HEK293 (cell line): ENCODE measurements around the gene NXF2B.

ENCODE experiments used
- CTCF ChIA-PET: fragments of 350-600 bp; formaldehyde crosslinking; extraction: SDS; loops from one replicate; lab custom pipeline; 2021; ENCODE audit warnings: antibody characterized with exemption; lab: Yijun Ruan, JAX
- POLR2A ChIA-PET: fragments of 300-600 bp; formaldehyde crosslinking; extraction: SDS; loops from one replicate; lab custom pipeline; 2020; ENCODE audit warnings: antibody characterized with exemption, inconsistent platforms; lab: Yijun Ruan, JAX
- H3K27ac ChIP-seq: fragments of 200-500 bp; sonication (Bioruptor generic); 2 replicates; pipeline ENCODE4 v1.5.1; 2014; ENCODE audit warnings: low read depth, low read length, control low read depth, inconsistent platforms; ENCODE audit errors: extremely low read depth
- H3K36me3 ChIP-seq, 2 experiments: fragments of 200-500 bp in 1 of 2; sonication (Bioruptor generic) in 1 of 2; 1 replicate in 1 of 2; 2 replicates in 1 of 2; pipeline ENCODE4 v1.5.1; 2014 to 2017; ENCODE audit warnings: inconsistent platforms in 2 of 2, low read length in 2 of 2; ENCODE audit not compliant: control insufficient read depth in 2 of 2, insufficient read depth in 1 of 2
- H3K4me1 ChIP-seq: fragments of 200-500 bp; sonication (Bioruptor generic); 2 replicates; pipeline ENCODE4 v1.5.1; 2014; ENCODE audit warnings: mild to moderate bottlenecking, low read length, inconsistent platforms; ENCODE audit not compliant: control insufficient read depth, insufficient read depth
- H3K4me3 ChIP-seq: 2 replicates; pipeline ENCODE4 v1.5.1; 2011; ENCODE audit warnings: low read depth, mild to moderate bottlenecking, control low read depth, low read length, moderate library complexity
- H3K9me3 ChIP-seq: fragments of 200-500 bp; sonication (Bioruptor generic); 2 replicates; pipeline ENCODE4 v1.5.1; 2014; ENCODE audit warnings: low read depth, low read length, inconsistent platforms; ENCODE audit not compliant: control insufficient read depth, insufficient read depth
- BCL11A ChIP-seq: fragments of 450-650 bp; formaldehyde crosslinking; IDR thresholded peaks from 2 replicates; pipeline ENCODE4 v1.5.1; 2016; ENCODE audit warnings: low read depth, missing biosample characterization, missing genetic modification characterization
- CTCF ChIP-seq: fragments of 450-650 bp; formaldehyde crosslinking; IDR thresholded peaks from 2 replicates; pipeline ENCODE4 v1.5.1; 2016; ENCODE audit warnings: missing biosample characterization, missing genetic modification characterization
- SETDB1 ChIP-seq: IDR thresholded peaks from one replicate; pipeline ENCODE4 v1.6.1; 2017; ENCODE audit warnings: mild to moderate bottlenecking, low read length, moderate library complexity, mixed read lengths; ENCODE audit not compliant: insufficient read length
- ZNF112 ChIP-seq: fragments of 450-650 bp; formaldehyde crosslinking; IDR thresholded peaks from 2 replicates; pipeline ENCODE4 v1.5.0; 2017; ENCODE audit warnings: missing biosample characterization, missing genetic modification characterization
- ZNF140 ChIP-seq: fragments of 450-650 bp; formaldehyde crosslinking; IDR thresholded peaks from 2 replicates; pipeline ENCODE4 v1.5.1; 2016; ENCODE audit warnings: missing biosample characterization, missing genetic modification characterization
- ZNF174 ChIP-seq: fragments of 450-650 bp; formaldehyde crosslinking; IDR thresholded peaks from 2 replicates; pipeline ENCODE4 v1.5.0; 2017; ENCODE audit warnings: missing biosample characterization, mild to moderate bottlenecking, missing genetic modification characterization
- ZNF19 ChIP-seq: fragments of 450-650 bp; formaldehyde crosslinking; IDR thresholded peaks from 2 replicates; pipeline ENCODE4; 2016; ENCODE audit warnings: missing biosample characterization, missing genetic modification characterization, low read depth
- ZNF514 ChIP-seq: fragments of 450-650 bp; formaldehyde crosslinking; IDR thresholded peaks from 2 replicates; pipeline ENCODE4 v1.5.1; 2016; ENCODE audit warnings: missing biosample characterization, missing genetic modification characterization
- ZNF558 ChIP-seq: fragments of 450-650 bp; formaldehyde crosslinking; IDR thresholded peaks from 2 replicates; pipeline ENCODE4 v1.5.1; 2016; ENCODE audit warnings: missing biosample characterization, missing genetic modification characterization
- ZNF571 ChIP-seq: fragments of 450-650 bp; formaldehyde crosslinking; IDR thresholded peaks from 2 replicates; pipeline ENCODE4 v1.5.0; 2017; ENCODE audit warnings: missing biosample characterization, missing genetic modification characterization
- ZNF768 ChIP-seq: fragments of 450-650 bp; formaldehyde crosslinking; IDR thresholded peaks from 2 replicates; pipeline ENCODE4 v1.5.1; 2018; ENCODE audit warnings: missing biosample characterization, mild to moderate bottlenecking, missing genetic modification characterization
- ZSCAN16 ChIP-seq: fragments of 450-650 bp; formaldehyde crosslinking; IDR thresholded peaks from 2 replicates; pipeline ENCODE4 v1.5.1; 2016; ENCODE audit warnings: missing biosample characterization, missing genetic modification characterization
- TF ChIP-seq, protein P1 (sequence below): fragments of 450-650 bp; formaldehyde crosslinking; IDR thresholded peaks from 2 replicates; pipeline ENCODE4 v1.5.1; 2016; ENCODE audit warnings: missing biosample characterization, missing genetic modification characterization, borderline replicate concordance
- TF ChIP-seq, protein P2 (sequence below): fragments of 450-650 bp; formaldehyde crosslinking; IDR thresholded peaks from 2 replicates; pipeline ENCODE4 v1.5.1; 2016; ENCODE audit warnings: missing biosample characterization, missing genetic modification characterization
- TF ChIP-seq, protein P3 (sequence below): fragments of 450-650 bp; formaldehyde crosslinking; conservative IDR thresholded peaks from 2 replicates; pipeline ENCODE4 v1.5.1; 2016; ENCODE audit warnings: low read depth, missing biosample characterization, missing genetic modification characterization

NXF2B gene

GRCh38 chrX:102341867-102342266, 97.9 kb downstream of the NXF2B start:
- H3K4me1 ChIP-seq: no peaks in the 10 kb centered on the region
- H3K36me3 ChIP-seq: no peaks in the 10 kb centered on the region
- CTCF ChIA-PET: interaction anchor here (1.2 kb wide), 1 partner anchor 521 kb away, joined by 3 read pairs; no protein-coding TSS in a partner anchor
- H3K9me3 ChIP-seq: no peaks in the 10 kb centered on the region
- POLR2A ChIA-PET: no interaction called here
- no peak overlapping the region for H3K4me3 ChIP-seq
- no peak for TF ChIP-seq ZSCAN16 (tag by site-specific recombination)
- TF ChIP-seq, protein P1, sequence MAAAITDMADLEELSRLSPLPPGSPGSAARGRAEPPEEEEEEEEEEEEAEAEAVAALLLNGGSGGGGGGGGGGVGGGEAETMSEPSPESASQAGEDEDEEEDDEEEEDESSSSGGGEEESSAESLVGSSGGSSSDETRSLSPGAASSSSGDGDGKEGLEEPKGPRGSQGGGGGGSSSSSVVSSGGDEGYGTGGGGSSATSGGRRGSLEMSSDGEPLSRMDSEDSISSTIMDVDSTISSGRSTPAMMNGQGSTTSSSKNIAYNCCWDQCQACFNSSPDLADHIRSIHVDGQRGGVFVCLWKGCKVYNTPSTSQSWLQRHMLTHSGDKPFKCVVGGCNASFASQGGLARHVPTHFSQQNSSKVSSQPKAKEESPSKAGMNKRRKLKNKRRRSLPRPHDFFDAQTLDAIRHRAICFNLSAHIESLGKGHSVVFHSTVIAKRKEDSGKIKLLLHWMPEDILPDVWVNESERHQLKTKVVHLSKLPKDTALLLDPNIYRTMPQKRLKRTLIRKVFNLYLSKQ (tag by site-specific recombination): no peak
- TF ChIP-seq ZNF112 (tag by site-specific recombination): no peak
- TF ChIP-seq ZNF514 (tag by site-specific recombination): no peak
- TF ChIP-seq ZNF140 (tag by site-specific recombination): no peak
- TF ChIP-seq, protein P2, sequence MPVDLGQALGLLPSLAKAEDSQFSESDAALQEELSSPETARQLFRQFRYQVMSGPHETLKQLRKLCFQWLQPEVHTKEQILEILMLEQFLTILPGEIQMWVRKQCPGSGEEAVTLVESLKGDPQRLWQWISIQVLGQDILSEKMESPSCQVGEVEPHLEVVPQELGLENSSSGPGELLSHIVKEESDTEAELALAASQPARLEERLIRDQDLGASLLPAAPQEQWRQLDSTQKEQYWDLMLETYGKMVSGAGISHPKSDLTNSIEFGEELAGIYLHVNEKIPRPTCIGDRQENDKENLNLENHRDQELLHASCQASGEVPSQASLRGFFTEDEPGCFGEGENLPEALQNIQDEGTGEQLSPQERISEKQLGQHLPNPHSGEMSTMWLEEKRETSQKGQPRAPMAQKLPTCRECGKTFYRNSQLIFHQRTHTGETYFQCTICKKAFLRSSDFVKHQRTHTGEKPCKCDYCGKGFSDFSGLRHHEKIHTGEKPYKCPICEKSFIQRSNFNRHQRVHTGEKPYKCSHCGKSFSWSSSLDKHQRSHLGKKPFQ (tag by site-specific recombination): no peak
- TF ChIP-seq ZNF768 (tag by site-specific recombination): no peak
- no peak for TF ChIP-seq CTCF (tag by site-specific recombination)
- no peak for TF ChIP-seq BCL11A (tag by site-specific recombination)
- TF ChIP-seq ZNF174: no peak
- no peak for TF ChIP-seq ZNF19 (tag by site-specific recombination)
- TF ChIP-seq, protein P3, sequence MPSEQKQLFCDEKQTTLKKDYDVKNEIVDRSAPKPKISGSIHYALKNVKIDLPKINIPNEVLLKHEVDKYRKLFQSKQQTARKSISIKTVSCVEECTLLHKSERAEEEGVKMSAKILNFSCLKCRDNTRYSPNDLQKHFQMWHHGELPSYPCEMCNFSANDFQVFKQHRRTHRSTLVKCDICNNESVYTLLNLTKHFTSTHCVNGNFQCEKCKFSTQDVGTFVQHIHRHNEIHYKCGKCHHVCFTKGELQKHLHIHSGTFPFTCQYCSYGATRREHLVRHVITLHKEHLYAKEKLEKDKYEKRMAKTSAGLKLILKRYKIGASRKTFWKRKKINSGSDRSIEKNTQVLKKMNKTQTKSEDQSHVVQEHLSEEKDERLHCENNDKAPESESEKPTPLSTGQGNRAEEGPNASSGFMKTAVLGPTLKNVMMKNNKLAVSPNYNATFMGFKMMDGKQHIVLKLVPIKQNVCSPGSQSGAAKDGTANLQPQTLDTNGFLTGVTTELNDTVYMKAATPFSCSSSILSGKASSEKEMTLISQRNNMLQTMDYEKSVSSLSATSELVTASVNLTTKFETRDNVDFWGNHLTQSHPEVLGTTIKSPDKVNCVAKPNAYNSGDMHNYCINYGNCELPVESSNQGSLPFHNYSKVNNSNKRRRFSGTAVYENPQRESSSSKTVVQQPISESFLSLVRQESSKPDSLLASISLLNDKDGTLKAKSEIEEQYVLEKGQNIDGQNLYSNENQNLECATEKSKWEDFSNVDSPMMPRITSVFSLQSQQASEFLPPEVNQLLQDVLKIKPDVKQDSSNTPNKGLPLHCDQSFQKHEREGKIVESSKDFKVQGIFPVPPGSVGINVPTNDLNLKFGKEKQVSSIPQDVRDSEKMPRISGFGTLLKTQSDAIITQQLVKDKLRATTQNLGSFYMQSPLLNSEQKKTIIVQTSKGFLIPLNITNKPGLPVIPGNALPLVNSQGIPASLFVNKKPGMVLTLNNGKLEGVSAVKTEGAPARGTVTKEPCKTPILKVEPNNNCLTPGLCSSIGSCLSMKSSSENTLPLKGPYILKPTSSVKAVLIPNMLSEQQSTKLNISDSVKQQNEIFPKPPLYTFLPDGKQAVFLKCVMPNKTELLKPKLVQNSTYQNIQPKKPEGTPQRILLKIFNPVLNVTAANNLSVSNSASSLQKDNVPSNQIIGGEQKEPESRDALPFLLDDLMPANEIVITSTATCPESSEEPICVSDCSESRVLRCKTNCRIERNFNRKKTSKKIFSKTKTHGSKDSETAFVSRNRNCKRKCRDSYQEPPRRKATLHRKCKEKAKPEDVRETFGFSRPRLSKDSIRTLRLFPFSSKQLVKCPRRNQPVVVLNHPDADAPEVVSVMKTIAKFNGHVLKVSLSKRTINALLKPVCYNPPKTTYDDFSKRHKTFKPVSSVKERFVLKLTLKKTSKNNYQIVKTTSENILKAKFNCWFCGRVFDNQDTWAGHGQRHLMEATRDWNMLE: no peak
- no peak for TF ChIP-seq ZNF571 (tag by site-specific recombination)
- no peak for TF ChIP-seq SETDB1
- no peak for TF ChIP-seq ZNF558 (tag by site-specific recombination)
- no peak overlapping the region for H3K27ac ChIP-seq
